ENCODE data around the gene CTAGE9.
"Not testable (repeated sequence)": the region's sequence is repeated elsewhere in the genome, so short reads cannot be mapped to it uniquely, and the experiment has no call there.

Gene CTAGE9

DNA sequence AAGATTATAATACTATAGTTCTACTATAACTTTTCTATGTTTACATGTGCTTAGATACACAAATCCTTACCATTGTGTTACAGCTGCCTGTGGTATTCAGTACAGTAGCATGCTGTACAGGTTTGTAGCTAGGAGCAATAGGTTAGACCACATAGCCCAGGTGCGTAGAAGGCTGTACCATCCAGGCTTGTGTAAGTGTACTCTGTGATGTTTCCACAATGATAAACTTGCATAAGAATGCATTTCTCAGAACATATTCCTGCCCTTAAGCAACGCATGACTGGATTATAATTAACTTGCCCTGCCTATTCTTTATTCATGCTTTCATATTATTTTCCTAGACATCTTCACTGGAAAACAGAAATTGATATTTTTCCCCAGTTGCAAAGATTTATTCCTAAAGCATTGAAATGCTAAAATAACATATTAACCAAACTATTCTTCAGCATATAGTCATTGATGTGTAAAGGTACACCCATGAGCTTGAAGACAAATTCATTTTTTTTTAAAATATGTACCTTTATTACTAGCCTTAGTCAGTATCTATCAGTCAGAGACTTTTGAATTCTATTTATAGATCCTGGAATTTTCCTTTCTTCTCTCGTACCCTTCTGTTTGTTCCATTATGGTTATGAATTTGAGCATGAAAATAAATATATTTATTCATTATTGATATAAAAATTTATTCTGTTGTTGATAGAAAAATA, 7.2 kb upstream of the CTAGE9 start:
- DNase-seq (ENCODE audit: low spot score): no peak
- TF ChIP-seq, protein P1, sequence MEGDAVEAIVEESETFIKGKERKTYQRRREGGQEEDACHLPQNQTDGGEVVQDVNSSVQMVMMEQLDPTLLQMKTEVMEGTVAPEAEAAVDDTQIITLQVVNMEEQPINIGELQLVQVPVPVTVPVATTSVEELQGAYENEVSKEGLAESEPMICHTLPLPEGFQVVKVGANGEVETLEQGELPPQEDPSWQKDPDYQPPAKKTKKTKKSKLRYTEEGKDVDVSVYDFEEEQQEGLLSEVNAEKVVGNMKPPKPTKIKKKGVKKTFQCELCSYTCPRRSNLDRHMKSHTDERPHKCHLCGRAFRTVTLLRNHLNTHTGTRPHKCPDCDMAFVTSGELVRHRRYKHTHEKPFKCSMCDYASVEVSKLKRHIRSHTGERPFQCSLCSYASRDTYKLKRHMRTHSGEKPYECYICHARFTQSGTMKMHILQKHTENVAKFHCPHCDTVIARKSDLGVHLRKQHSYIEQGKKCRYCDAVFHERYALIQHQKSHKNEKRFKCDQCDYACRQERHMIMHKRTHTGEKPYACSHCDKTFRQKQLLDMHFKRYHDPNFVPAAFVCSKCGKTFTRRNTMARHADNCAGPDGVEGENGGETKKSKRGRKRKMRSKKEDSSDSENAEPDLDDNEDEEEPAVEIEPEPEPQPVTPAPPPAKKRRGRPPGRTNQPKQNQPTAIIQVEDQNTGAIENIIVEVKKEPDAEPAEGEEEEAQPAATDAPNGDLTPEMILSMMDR (conservative IDR thresholded peaks at IDR 0.05; ENCODE audit: low read depth): no peak
- H3K27ac ChIP-seq: no peak overlapping the region
- ChIA-PET POLR2A (ENCODE audit: low non-redundant PET) (no interaction called here), CTCF (no interaction called here)

DNA sequence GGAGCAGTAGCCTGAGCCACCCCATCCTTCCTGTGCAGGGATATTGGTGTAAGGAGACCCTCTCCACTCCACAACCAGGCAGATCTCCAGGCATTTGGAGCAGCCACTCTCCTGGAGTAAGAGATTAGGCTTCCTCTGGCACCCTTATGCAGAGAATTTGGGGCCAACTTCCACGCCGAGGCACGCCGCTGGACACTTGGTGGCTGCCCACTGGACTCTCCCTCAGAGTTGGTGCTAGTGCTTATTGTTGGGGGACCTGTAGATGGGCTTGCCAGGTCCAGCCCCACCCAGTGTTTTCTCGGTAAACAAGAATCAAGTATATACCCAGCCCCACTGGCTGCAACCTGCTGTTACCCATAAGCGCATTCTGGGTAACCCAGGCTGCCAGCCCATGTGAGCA, 4.8 kb upstream of the CTAGE9 start:
- DNase-seq (ENCODE audit: low spot score); POLR2A ChIA-PET (ENCODE audit: low non-redundant PET); H3K27ac ChIP-seq; CTCF ChIA-PET: not testable (repeated sequence)

GRCh38 chr6:131703905-131704304, 6.9 kb downstream of the CTAGE9 start:
- H3K27ac ChIP-seq; DNase-seq (ENCODE audit: low spot score); CTCF ChIA-PET; POLR2A ChIA-PET (ENCODE audit: low non-redundant PET): not testable (repeated sequence)

- H3K27ac ChIP-seq; POLR2A ChIA-PET (ENCODE audit: low non-redundant PET); CTCF ChIA-PET; DNase-seq (ENCODE audit: low spot score): not testable (repeated sequence)
Observed at GRCh38 chr6:131700851-131701250, 10.0 kb downstream of the CTAGE9 start.

DNA sequence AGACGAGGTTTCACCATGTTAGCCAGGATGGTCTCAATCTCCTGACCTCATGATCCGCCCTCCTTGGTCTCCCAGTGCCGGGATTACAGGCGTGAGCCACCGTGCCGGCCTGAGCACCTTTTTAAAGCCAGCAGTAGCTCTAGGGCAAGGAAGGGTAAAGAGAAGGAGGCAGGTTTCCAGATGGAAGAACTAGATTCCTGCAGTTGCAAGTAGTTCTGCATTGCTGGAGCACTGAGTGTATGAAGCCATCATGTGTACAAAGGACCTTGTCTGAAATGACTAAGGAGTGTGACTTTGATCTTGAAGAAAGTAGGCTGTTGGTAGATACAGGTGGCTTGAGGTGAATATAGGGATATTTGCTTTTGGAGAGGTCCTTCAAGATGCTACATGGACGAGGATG, 13.9 kb downstream of the CTAGE9 start:
- POLR2A ChIA-PET (ENCODE audit: low non-redundant PET): no interaction called here
- TF ChIP-seq, protein P1 (conservative IDR thresholded peaks at IDR 0.05; ENCODE audit: low read depth): no peak
- no peak overlapping the region for H3K27ac ChIP-seq
- CTCF ChIA-PET: interaction anchor here (1.8 kb wide), 1 partner anchor 218 kb away, joined by 11 read pairs; no protein-coding TSS in a partner anchor
- no peak for DNase-seq (ENCODE audit: low spot score)

DNA sequence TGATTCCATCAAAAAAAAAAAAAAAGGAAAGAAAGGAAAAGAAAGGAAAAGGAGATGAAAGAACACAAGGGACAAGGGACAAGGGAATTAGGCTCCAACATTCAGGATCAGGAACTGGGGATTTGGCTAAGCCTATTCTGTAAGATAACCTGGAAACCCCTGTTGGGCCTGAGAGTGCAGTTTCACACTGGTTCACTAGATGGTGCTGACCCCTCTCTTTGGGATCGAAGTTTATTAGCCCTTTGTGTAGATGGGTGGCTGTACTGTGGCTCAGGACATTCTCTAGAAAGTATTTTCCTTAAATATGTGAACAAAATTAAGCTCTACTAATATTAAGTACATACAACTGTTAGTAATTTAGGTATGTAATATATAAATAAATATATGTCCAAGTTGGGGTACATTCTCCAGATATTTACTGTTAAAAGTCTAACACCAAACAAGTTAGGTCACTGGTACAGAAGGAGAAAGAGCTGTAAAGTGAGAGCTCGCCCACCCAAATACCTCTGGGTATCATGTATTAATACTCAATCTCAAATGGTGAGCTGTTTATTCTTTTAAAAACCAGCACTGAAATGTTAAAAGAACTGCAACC, 15.9 kb downstream of the CTAGE9 start:
- H3K27ac ChIP-seq: no peak overlapping the region
- TF ChIP-seq, protein P1 (conservative IDR thresholded peaks at IDR 0.05; ENCODE audit: low read depth): peak; percentile 72
- POLR2A ChIA-PET (ENCODE audit: low non-redundant PET): no interaction called here
- CTCF ChIA-PET: interaction anchor here (0.6 to 1.8 kb wide), 10 partner anchors 13 to 538 kb away, joined by 3 to 13 read pairs (median 4); no protein-coding TSS in a partner anchor
- peak; percentile 73 for DNase-seq (ENCODE audit: low spot score)

- ChIA-PET CTCF (interaction anchor here (1.0 kb wide), 1 partner anchor 217 kb away, joined by 3 read pairs; no protein-coding TSS in a partner anchor), POLR2A (ENCODE audit: low non-redundant PET) (no interaction called here)
- no peak for DNase-seq (ENCODE audit: low spot score)
- no peak overlapping the region for H3K27ac ChIP-seq
- TF ChIP-seq, protein P1 (conservative IDR thresholded peaks at IDR 0.05; ENCODE audit: low read depth): no peak
Observed at GRCh38 chr6:131693384-131693783, 17.4 kb downstream of the CTAGE9 start.

DNA sequence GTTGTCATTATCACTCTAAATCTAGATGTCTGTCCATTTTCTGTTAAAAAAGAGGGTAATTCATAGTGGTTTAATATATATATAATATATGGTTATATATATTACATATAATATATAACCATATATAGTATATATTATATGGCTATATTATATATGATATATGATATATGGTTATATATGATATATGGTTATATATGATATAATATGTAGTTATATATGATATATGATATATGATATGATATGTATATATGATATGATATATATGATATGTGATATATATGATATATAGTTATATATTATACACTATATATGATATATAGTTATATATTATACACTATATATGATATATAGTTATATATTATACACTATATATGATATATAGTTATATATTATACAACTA, 18.2 kb downstream of the CTAGE9 start:
- POLR2A ChIA-PET (ENCODE audit: low non-redundant PET): no interaction called here
- CTCF ChIA-PET: no interaction called here
- TF ChIP-seq, protein P1 (conservative IDR thresholded peaks at IDR 0.05; ENCODE audit: low read depth): no peak
- H3K27ac ChIP-seq: no peak overlapping the region
- DNase-seq (ENCODE audit: low spot score): no peak
